Ishikawa (cell line): ENCODE data around the gene HSF4.

Experiments
- CEBPB ChIP-seq: IDR thresholded peaks from 2 replicates; pipeline ENCODE4 v1.6.1; 2012
- CREB1 ChIP-seq: IDR thresholded peaks from 2 replicates; pipeline ENCODE4 v1.6.1; 2012; ENCODE audit warnings: low read depth
- EGR1 ChIP-seq: IDR thresholded peaks from 2 replicates; pipeline ENCODE4 v1.6.1; 2012
- EP300 ChIP-seq: IDR thresholded peaks from 2 replicates; pipeline ENCODE4 v1.6.1; 2012; ENCODE audit warnings: borderline replicate concordance
- FOXM1 ChIP-seq: IDR thresholded peaks from 2 replicates; pipeline ENCODE4 v1.6.1; 2012; ENCODE audit warnings: low read depth, borderline replicate concordance
- MAX ChIP-seq: IDR thresholded peaks from 2 replicates; pipeline ENCODE4 v1.6.1; 2012
- NFIC ChIP-seq: IDR thresholded peaks from 2 replicates; pipeline ENCODE4 v1.6.1; 2012
- RAD21 ChIP-seq: IDR thresholded peaks from 2 replicates; pipeline ENCODE4 v1.6.1; 2012; ENCODE audit warnings: low read depth
- REST ChIP-seq: IDR thresholded peaks from 2 replicates; pipeline ENCODE4 v1.6.1; 2012; ENCODE audit warnings: low read depth, mild to moderate bottlenecking
- TAF1 ChIP-seq: IDR thresholded peaks from 2 replicates; pipeline ENCODE4 v1.6.1; 2012; ENCODE audit warnings: low read depth, mild to moderate bottlenecking
- TCF12 ChIP-seq: IDR thresholded peaks from 2 replicates; pipeline ENCODE4 v1.6.1; 2012; ENCODE audit warnings: low read depth
- TEAD4 ChIP-seq: IDR thresholded peaks from 2 replicates; pipeline ENCODE4 v1.6.1; 2012
- USF1 ChIP-seq: IDR thresholded peaks from 2 replicates; pipeline ENCODE4 v1.6.1; 2012
- YY1 ChIP-seq: IDR thresholded peaks from 2 replicates; pipeline ENCODE4 v1.6.1; 2012; ENCODE audit warnings: low read depth
- ZBTB7A ChIP-seq: IDR thresholded peaks from 2 replicates; pipeline ENCODE4 v1.6.1; 2012; ENCODE audit warnings: low read depth

Gene HSF4

GRCh38 chr16:67162506-67163163, 1.9 kb upstream of the HSF4 start:
- TF ChIP-seq EP300 = peak; percentile 6; the same call in 1 of the 2 replicates
- no peak for TF ChIP-seq YY1
- TF ChIP-seq CREB1 = no peak
- TF ChIP-seq CEBPB = no peak

GRCh38 chr16:67163164-67163998, 1.2 kb upstream of the HSF4 start:
- TF ChIP-seq CEBPB = no peak
- TF ChIP-seq REST = no peak
- peak; percentile 4; the same call in 1 of the 2 replicates for TF ChIP-seq EP300
- TF ChIP-seq MAX = peak; percentile 91
- TF ChIP-seq EGR1 = no peak
- no peak for TF ChIP-seq ZBTB7A
- no peak for TF ChIP-seq CREB1
- no peak for TF ChIP-seq TCF12
- TF ChIP-seq FOXM1 = no peak
- no peak for TF ChIP-seq TEAD4
- TF ChIP-seq USF1 = peak; percentile 3; the same call in 1 of the 2 replicates
- TF ChIP-seq RAD21 = no peak
- no peak for TF ChIP-seq YY1
- no peak for TF ChIP-seq TAF1
- no peak for TF ChIP-seq NFIC

- TF ChIP-seq TEAD4 (0 out of 2 replicates have a peak, but pooled peaks have one; percentile 12), FOXM1 (no peak)
Observed at GRCh38 chr16:67163999-67164558, 466 bp upstream of the HSF4 start.

- TF ChIP-seq TCF12 = no peak
- TF ChIP-seq ZBTB7A = no peak
- TF ChIP-seq MAX = no peak
- TF ChIP-seq CREB1 = no peak
- no peak for TF ChIP-seq CEBPB
- no peak for TF ChIP-seq REST
Observed at GRCh38 chr16:67165121-67166078, 855 bp downstream of the HSF4 start.

- TF ChIP-seq EGR1 (no peak), EP300 (no peak), TAF1 (no peak)
Observed at GRCh38 chr16:67166110-67166547, 1.6 kb downstream of the HSF4 start.

GRCh38 chr16:67166598-67167168, 2.1 kb downstream of the HSF4 start:
- no peak for TF ChIP-seq EGR1
- TF ChIP-seq ZBTB7A = no peak
- no peak for TF ChIP-seq TEAD4
- TF ChIP-seq YY1 = no peak
- no peak for TF ChIP-seq NFIC
- no peak for TF ChIP-seq CEBPB
- no peak for TF ChIP-seq USF1
- no peak for TF ChIP-seq REST
- no peak for TF ChIP-seq RAD21
- no peak for TF ChIP-seq TCF12
